Memory B cell (primary cell): ENCODE measurements around the gene BAX.
"Not testable (repeated sequence)": the region's sequence is repeated elsewhere in the genome, so short reads cannot be mapped to it uniquely, and the experiment has no call there.

Source experiments
- ATAC-seq: fragments of 150-1000 bp; cut with Tn5 transposase; 2 replicates; pipeline ENCODE4 v1.10.0; 2021; ENCODE audit warnings: low read depth, mild to moderate bottlenecking, moderate library complexity
- DNase-seq, 2 donors: peaks; one replicate each; pipeline ENCODE4 v3.0.0; 2022; ENCODE audit warnings: low spot score in 2 of 2
- H3K27ac Mint-ChIP-seq: one replicate; pipeline ENCODE4 v1.8.0; 2022; ENCODE audit warnings: mild to moderate bottlenecking, moderate library complexity, mixed read lengths
- H3K27me3 Mint-ChIP-seq: one replicate; pipeline ENCODE4 v1.8.0; 2022; ENCODE audit warnings: mixed read lengths
- H3K36me3 Mint-ChIP-seq: one replicate; pipeline ENCODE4 v1.8.0; 2022; ENCODE audit warnings: mild to moderate bottlenecking, mixed read lengths
- H3K4me1 Mint-ChIP-seq: one replicate; pipeline ENCODE4 v1.8.0; 2022; ENCODE audit warnings: mixed read lengths
- H3K4me3 Mint-ChIP-seq: one replicate; pipeline ENCODE4 v1.8.0; 2022; ENCODE audit warnings: mild to moderate bottlenecking, moderate library complexity, mixed read lengths
- H3K9me3 Mint-ChIP-seq: one replicate; pipeline ENCODE4 v1.8.0; 2022; ENCODE audit warnings: mixed read lengths

The BAX gene

GRCh38 chr19:48954595-48955307 lies at the start of gene BAX:
BAX (plus strand) TSS chr19:48954875; CDS start chr19:48954929, 54 bp downstream.
- peak within 1 kb of the TSS; percentile 94 for H3K4me3 Mint-ChIP-seq
- DNase-seq (peak; percentile 85 to 86), ATAC-seq (peak; percentile 94)
- H3K36me3 Mint-ChIP-seq, result peaks cover 10% of the 10 kb centered on the region
- no peaks in the 10 kb centered on the region for H3K27me3 Mint-ChIP-seq
- H3K4me1 Mint-ChIP-seq, result peaks cover 19% of the 10 kb centered on the region
- H3K9me3 Mint-ChIP-seq, result no peaks in the 10 kb centered on the region
- H3K27ac Mint-ChIP-seq, result peak within 1 kb of the TSS; percentile 26

GRCh38 chr19:48905664-48906063 lies 49.0 kb upstream of the BAX start:
- Mint-ChIP-seq H3K4me3 (no peak overlapping the region), H3K9me3 (no peaks in the 10 kb centered on the region), H3K36me3 (peaks cover 37% of the 10 kb centered on the region)

GRCh38 chr19:48906324-48906723 lies 48.4 kb upstream of the BAX start:
- H3K36me3 Mint-ChIP-seq, result peaks cover 38% of the 10 kb centered on the region
- peaks cover 18% of the 10 kb centered on the region for H3K4me1 Mint-ChIP-seq
- no peaks in the 10 kb centered on the region for H3K27me3 Mint-ChIP-seq
- H3K9me3 Mint-ChIP-seq, result no peaks in the 10 kb centered on the region
- no peak overlapping the region for H3K4me3 Mint-ChIP-seq
- no peak overlapping the region for H3K27ac Mint-ChIP-seq
- no peak for DNase-seq
- ATAC-seq, result no peak

More at GRCh38 chr19:48905664-48906063, 49.0 kb upstream of the BAX start:
- Mint-ChIP-seq H3K27ac (no peak overlapping the region), H3K27me3 (no peaks in the 10 kb centered on the region), H3K4me1 (peaks cover 18% of the 10 kb centered on the region)
- no peak for ATAC-seq
- DNase-seq, result no peak

DNA sequence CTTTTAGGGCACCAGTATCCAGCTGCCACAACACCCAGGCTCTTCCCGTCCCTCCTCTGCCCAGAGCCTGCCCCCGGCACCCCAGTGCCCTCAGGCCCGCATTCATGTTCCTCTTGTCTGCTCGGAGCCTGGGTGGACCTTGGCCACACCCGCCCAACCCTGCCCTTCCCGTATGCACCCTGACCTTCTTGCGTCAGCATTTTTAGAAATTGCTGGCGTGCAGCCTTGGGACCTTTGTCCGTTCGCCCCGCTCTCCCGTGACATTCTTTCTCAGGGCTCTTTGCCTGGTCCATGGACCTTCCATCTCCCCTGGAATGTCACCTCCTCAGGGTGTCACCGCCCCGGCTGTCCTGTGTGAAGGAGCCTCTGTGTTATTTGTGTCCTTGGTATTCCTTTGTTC lies 47.0 kb upstream of the BAX start:
- Mint-ChIP-seq H3K36me3 (peaks cover 39% of the 10 kb centered on the region), H3K27me3 (no peaks in the 10 kb centered on the region), H3K4me3 (no peak overlapping the region), H3K27ac (no peak overlapping the region), H3K9me3 (no peaks in the 10 kb centered on the region), H3K4me1 (peaks cover 10% of the 10 kb centered on the region)
- no peak for ATAC-seq
- DNase-seq, result no peak

DNA sequence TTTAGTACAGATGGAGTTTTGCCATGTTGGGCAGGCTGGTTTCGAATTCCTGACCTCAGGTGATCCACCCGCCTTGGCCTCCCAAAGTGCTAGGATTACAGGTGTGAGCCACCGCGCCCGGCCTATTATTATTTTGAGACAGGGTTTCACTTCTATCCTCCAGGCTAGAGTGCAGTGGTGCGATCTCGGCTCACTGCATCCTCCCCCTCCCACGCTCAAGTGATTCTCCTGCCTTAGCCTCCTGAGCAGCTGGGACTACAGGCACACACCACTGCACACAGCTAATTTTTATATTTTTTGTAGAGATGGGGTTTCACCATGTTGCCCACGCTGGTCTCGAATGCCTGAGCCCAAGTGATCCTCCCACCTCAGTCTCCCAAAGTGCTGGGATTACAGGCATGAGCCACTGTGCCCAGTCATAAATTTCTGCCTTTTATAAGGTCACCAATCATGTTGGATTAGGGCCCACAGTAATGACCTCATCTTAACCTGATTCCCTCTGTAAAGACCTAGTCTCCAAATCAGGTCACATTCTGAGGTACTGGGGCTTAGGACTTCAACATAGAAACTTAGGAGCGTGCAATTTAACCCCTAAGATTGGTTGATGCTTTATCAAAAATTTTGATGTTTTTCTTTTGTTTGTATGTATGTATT lies 45.1 kb upstream of the BAX start:
- not testable (repeated sequence) for H3K4me1 Mint-ChIP-seq, H3K4me3 Mint-ChIP-seq, H3K27me3 Mint-ChIP-seq, H3K27ac Mint-ChIP-seq, DNase-seq, H3K9me3 Mint-ChIP-seq, ATAC-seq
- H3K36me3 Mint-ChIP-seq, result peaks cover 46% of the 10 kb centered on the region

DNA sequence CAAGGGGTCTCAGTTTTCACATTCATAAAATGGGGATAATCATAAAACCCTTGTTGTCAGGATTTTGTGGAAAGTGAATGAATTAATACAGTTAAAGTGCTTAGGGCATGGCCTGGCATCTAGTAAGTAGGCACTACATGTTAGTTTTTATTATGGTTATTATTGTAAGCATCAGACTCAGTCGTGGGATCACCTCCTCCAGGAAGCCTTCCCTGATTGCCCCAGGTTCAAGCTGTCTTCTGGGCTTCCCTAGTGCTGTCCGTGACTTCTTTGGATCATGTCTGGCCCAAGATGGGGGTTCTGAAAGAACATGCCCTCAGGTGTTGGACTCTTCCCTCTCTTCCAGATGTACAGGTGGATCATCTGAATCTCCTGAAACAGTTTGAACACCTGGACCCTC lies 43.9 kb upstream of the BAX start:
- Mint-ChIP-seq H3K4me1 (peaks cover 6% of the 10 kb centered on the region), H3K27me3 (no peaks in the 10 kb centered on the region), H3K4me3 (no peak overlapping the region), H3K27ac (no peak overlapping the region), H3K9me3 (no peaks in the 10 kb centered on the region), H3K36me3 (peaks cover 41% of the 10 kb centered on the region)
- DNase-seq, result no peak
- no peak for ATAC-seq

- H3K27me3 Mint-ChIP-seq, result no peaks in the 10 kb centered on the region
- ATAC-seq (peak; percentile 61), DNase-seq (no peak)
- peaks cover 9% of the 10 kb centered on the region for H3K4me1 Mint-ChIP-seq
- H3K4me3 Mint-ChIP-seq, result no peak overlapping the region
- no peak overlapping the region for H3K27ac Mint-ChIP-seq
- H3K36me3 Mint-ChIP-seq, result peaks cover 36% of the 10 kb centered on the region
- H3K9me3 Mint-ChIP-seq, result no peaks in the 10 kb centered on the region
Measured at GRCh38 chr19:48913114-48913889, 41.4 kb upstream of the BAX start.

- Mint-ChIP-seq H3K4me1 (peaks cover 12% of the 10 kb centered on the region), H3K9me3 (no peaks in the 10 kb centered on the region), H3K36me3 (peaks cover 39% of the 10 kb centered on the region), H3K27ac (no peak overlapping the region), H3K27me3 (no peaks in the 10 kb centered on the region), H3K4me3 (no peak overlapping the region)
- ATAC-seq, result no peak
- DNase-seq, result no peak
Measured at GRCh38 chr19:48914181-48914580, 40.5 kb upstream of the BAX start.

DNA sequence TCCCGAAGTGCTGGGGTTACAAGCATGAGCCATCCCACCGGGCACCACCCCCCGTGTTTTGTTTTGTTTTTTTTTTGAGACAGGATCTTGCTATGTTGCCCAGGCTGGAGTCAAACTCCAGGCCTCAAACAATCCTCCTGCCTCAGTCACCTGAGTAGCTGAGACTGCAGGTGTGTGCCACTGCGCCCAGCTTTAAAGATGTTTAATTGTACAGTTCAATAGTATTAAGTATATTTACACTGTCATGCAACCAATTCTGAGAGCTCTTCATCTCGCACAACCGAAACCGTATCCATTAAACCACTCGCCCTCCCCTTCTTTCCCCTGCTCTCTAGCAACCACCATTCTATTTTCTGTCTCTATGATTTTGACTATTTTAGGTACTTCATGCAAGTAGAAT lies 38.9 kb upstream of the BAX start:
- no peak for DNase-seq
- ATAC-seq, result no peak
- peaks cover 8% of the 10 kb centered on the region for H3K4me1 Mint-ChIP-seq
- H3K36me3 Mint-ChIP-seq, result peaks cover 34% of the 10 kb centered on the region
- H3K27me3 Mint-ChIP-seq, result no peaks in the 10 kb centered on the region
- H3K27ac Mint-ChIP-seq, result no peak overlapping the region
- no peaks in the 10 kb centered on the region for H3K9me3 Mint-ChIP-seq
- no peak overlapping the region for H3K4me3 Mint-ChIP-seq

DNA sequence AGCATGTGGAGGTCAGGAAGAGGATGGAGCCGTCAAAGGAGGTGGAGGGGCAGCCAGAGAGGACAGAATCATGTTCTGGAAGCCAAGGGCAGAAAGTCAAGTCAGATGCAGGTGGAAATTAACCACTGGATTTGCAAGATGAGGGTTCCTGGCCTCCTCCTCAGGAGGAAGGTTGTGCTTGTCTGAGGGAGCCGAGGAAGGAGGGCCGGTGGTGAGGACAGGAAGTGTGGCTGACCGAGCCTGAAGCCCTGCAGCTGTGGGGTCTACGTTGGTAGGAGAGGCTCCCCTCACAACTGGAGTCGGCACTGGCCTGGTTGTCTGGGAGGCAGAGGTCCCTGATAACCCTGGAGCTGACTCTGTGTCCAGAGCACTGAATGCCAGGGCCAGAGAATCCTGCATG lies 36.6 kb upstream of the BAX start:
- no peak for ATAC-seq
- Mint-ChIP-seq H3K27ac (peak overlapping the region; percentile 72), H3K9me3 (no peaks in the 10 kb centered on the region), H3K4me3 (no peak overlapping the region), H3K27me3 (no peaks in the 10 kb centered on the region), H3K36me3 (peaks cover 31% of the 10 kb centered on the region), H3K4me1 (peaks cover 8% of the 10 kb centered on the region)
- DNase-seq, result no peak

- no peak for DNase-seq
- H3K27ac Mint-ChIP-seq, result no peak overlapping the region
- peaks cover 8% of the 10 kb centered on the region for H3K4me1 Mint-ChIP-seq
- no peak overlapping the region for H3K4me3 Mint-ChIP-seq
- no peaks in the 10 kb centered on the region for H3K27me3 Mint-ChIP-seq
- no peak for ATAC-seq
- H3K9me3 Mint-ChIP-seq, result no peaks in the 10 kb centered on the region
- H3K36me3 Mint-ChIP-seq, result peaks cover 31% of the 10 kb centered on the region
Measured at GRCh38 chr19:48918801-48919247, 35.9 kb upstream of the BAX start.

- not testable (repeated sequence) for DNase-seq, H3K27me3 Mint-ChIP-seq, H3K27ac Mint-ChIP-seq, H3K4me1 Mint-ChIP-seq, H3K9me3 Mint-ChIP-seq, H3K4me3 Mint-ChIP-seq, ATAC-seq
- peaks cover 29% of the 10 kb centered on the region for H3K36me3 Mint-ChIP-seq
Measured at GRCh38 chr19:48919271-48919670, 35.4 kb upstream of the BAX start.

DNA sequence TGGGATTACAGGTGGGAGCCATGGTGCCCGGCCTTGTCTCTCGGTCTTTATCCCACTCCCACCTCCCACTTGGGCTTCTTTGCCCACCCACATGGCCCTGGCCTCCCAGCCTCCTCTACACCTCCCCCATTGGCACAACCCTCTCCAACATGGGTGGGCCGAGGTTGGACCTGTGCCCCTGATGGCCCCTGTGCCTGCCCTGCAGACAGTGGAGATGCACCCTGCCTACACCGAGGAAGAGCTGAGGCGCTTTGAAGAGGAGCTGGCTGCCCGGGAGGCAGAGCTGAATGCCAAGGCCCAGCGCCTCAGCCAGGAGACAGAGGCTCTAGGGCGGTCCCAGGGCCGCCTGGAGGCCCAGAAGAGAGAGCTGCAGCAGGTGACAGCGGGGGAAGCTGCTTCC lies 33.7 kb upstream of the BAX start:
- no peak for DNase-seq
- H3K27me3 Mint-ChIP-seq, result no peaks in the 10 kb centered on the region
- no peak overlapping the region for H3K4me3 Mint-ChIP-seq
- no peak overlapping the region for H3K27ac Mint-ChIP-seq
- peaks cover 8% of the 10 kb centered on the region for H3K4me1 Mint-ChIP-seq
- H3K9me3 Mint-ChIP-seq, result no peaks in the 10 kb centered on the region
- ATAC-seq, result no peak
- peaks cover 23% of the 10 kb centered on the region for H3K36me3 Mint-ChIP-seq
